KBM-7 (cell line): ENCODE results near the gene MARS2.
A peak's percentile ranks its signal among the peaks of the same experiment; 100 is the strongest.
"Not testable (repeated sequence)": the region's sequence is repeated elsewhere in the genome, so short reads cannot be mapped to it uniquely, and the experiment has no call there.

Experiments used
- DNase-seq: peaks from one replicate; pipeline ENCODE4 v3.0.0-alpha.2; 2015
- in situ Hi-C: fragments of 300-500 bp; cut with MboI; formaldehyde crosslinking; loops from 2 replicates; pipeline ENCODE4 v1.14.3; 2020; ENCODE audit warnings: low sequenced_read_pairs, low pct_unique_long_range_greater_than_20kb, mixed read lengths

The MARS2 gene

GRCh38 chr2:197705121-197705911, at the start of gene MARS2:
TSS of gene MARS2 (plus strand) at chr2:197705369. CDS start at chr2:197705406, 37 bp downstream.
- in situ Hi-C loops = no loop called here
- peak; percentile 90 for DNase-seq

GRCh38 chr2:197657562-197657961, 47.6 kb upstream of the MARS2 start:
- in situ Hi-C loops = no loop called here
- DNase-seq = no peak

GRCh38 chr2:197661626-197662025, 43.5 kb upstream of the MARS2 start:
- in situ Hi-C loops = no loop called here
- DNase-seq = peak; percentile 32

- in situ Hi-C loops = no loop called here
- DNase-seq = no peak
These were observed 38.9 kb upstream of the MARS2 start for GRCh38 chr2:197666277-197666676.

- in situ Hi-C loops = no loop called here
- no peak for DNase-seq
These were observed 36.9 kb upstream of the MARS2 start for GRCh38 chr2:197668296-197668695.

GRCh38 chr2:197669077-197669476, 36.1 kb upstream of the MARS2 start:
- in situ Hi-C loops = no loop called here
- DNase-seq = no peak

- DNase-seq = no peak
These were observed 32.7 kb upstream of the MARS2 start for GRCh38 chr2:197672371-197672893.

GRCh38 chr2:197673106-197673505, 32.1 kb upstream of the MARS2 start:
- in situ Hi-C loops = no loop called here
- DNase-seq = no peak

More at GRCh38 chr2:197672371-197672893, 32.7 kb upstream of the MARS2 start:
- in situ Hi-C loops = no loop called here

- in situ Hi-C loops = no loop called here
- no peak for DNase-seq
These were observed 31.6 kb upstream of the MARS2 start for GRCh38 chr2:197673606-197674005.

- in situ Hi-C loops = no loop called here
- no peak for DNase-seq
These were observed 31.1 kb upstream of the MARS2 start for GRCh38 chr2:197674060-197674459.

- DNase-seq = no peak
These were observed 30.6 kb upstream of the MARS2 start for GRCh38 chr2:197674591-197674990.

GRCh38 chr2:197675246-197675645, 29.9 kb upstream of the MARS2 start, which contains the start of gene RFTN2:
TSS of gene RFTN2 (minus strand) at chr2:197675587. CDS start at chr2:197675458, 129 bp downstream.
- in situ Hi-C loops = no loop called here
- DNase-seq = no peak

More at GRCh38 chr2:197674591-197674990, 30.6 kb upstream of the MARS2 start:
- in situ Hi-C loops = no loop called here

GRCh38 chr2:197675711-197676188, 29.4 kb upstream of the MARS2 start:
- in situ Hi-C loops = no loop called here
- DNase-seq = no peak

- no peak for DNase-seq
- in situ Hi-C loops = no loop called here
These were observed 28.1 kb upstream of the MARS2 start for GRCh38 chr2:197677056-197677455.

- no peak for DNase-seq
- in situ Hi-C loops = no loop called here
These were observed 27.7 kb upstream of the MARS2 start for GRCh38 chr2:197677483-197677882.

GRCh38 chr2:197695206-197695605, 10.0 kb upstream of the MARS2 start:
- in situ Hi-C loops, DNase-seq: not testable (repeated sequence)

GRCh38 chr2:197695971-197696370, 9.2 kb upstream of the MARS2 start:
- in situ Hi-C loops, DNase-seq: not testable (repeated sequence)

GRCh38 chr2:197696571-197696970, 8.6 kb upstream of the MARS2 start:
- DNase-seq, in situ Hi-C loops: not testable (repeated sequence)

GRCh38 chr2:197699724-197700123, 5.4 kb upstream of the MARS2 start:
- in situ Hi-C loops, DNase-seq: not testable (repeated sequence)

GRCh38 chr2:197700960-197701359, 4.2 kb upstream of the MARS2 start:
- no peak for DNase-seq
- in situ Hi-C loops = no loop called here
